GM18951 (cell line): Measurements from ENCODE around the gene ONECUT3.

ENCODE experiments used
- POLR2A ChIP-seq: IDR thresholded peaks from 4 replicates; pipeline ENCODE4 v1.6.1; 2011; ENCODE audit warnings: mild to moderate bottlenecking; ENCODE audit not compliant: insufficient read length, insufficient read depth; ENCODE audit errors: extremely low read depth
- in situ Hi-C: fragments of 300-500 bp; cut with MboI; formaldehyde crosslinking; loops from one replicate; pipeline ENCODE4 v1.12.0; 2022; ENCODE audit warnings: low sequenced_read_pairs, mixed read lengths, inconsistent platforms; ENCODE audit not compliant: unreplicated experiment

ONECUT3 gene

GRCh38 chr19:1763648-1764639, 10.6 kb downstream of the ONECUT3 start:
- in situ Hi-C loops = no loop called here

GRCh38 chr19:1764729-1765128, 11.4 kb downstream of the ONECUT3 start:
- TF ChIP-seq POLR2A = no peak

More at GRCh38 chr19:1763648-1764639, 10.6 kb downstream of the ONECUT3 start:
- no peak for TF ChIP-seq POLR2A

GRCh38 chr19:1765232-1765903, 12.1 kb downstream of the ONECUT3 start:
- no peak for TF ChIP-seq POLR2A
- in situ Hi-C loops = no loop called here

More at GRCh38 chr19:1764729-1765128, 11.4 kb downstream of the ONECUT3 start:
- in situ Hi-C loops = no loop called here

DNA sequence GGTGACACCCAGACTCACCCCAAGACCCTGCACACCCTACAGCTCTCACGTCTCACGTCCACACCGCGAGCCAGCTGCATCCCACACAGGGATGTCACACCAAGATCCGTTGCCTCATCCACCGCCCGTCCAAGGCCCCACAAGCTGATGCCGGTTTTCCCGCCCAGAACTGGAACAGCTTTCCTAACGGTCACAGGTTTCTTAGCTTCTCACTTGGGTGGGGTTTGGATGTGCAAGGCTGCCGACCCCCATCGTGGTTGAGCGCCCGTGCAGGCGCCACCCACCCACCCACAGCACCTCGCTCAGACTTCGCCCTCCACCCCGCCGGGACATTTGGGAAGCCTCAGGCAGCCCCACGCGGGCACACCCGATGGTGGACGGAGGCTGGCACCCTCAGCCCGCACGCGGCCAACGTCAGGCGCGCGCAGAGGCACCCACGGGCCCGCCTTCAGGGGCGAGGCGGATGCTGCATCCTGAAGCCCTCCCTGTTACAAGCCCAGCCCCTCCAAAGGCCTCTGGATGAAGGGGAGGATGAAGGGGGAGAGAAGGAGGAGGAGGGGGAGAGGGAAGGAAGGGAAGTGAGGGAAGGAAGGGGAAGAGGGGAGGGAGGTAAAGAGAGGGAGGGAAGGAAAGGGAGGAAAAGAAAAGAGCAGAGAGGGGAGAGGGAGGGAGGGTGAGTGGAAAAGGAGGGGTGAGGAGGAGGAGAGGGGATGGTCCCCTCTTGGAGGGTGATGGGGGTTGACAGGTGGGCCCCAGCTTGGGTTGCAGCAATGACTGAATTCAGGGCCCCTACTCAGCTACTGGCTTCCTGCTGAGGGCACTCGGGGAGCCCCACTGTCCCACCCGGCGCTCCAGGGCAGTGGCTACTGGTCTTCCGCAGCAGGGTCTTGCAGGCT, 12.8 kb downstream of the ONECUT3 start:
- TF ChIP-seq POLR2A = no peak
- in situ Hi-C loops = no loop called here

GRCh38 chr19:1766800-1767352, 13.6 kb downstream of the ONECUT3 start:
- in situ Hi-C loops = no loop called here

GRCh38 chr19:1767464-1767933, 14.2 kb downstream of the ONECUT3 start:
- in situ Hi-C loops = no loop called here
- no peak for TF ChIP-seq POLR2A

More at GRCh38 chr19:1766800-1767352, 13.6 kb downstream of the ONECUT3 start:
- no peak for TF ChIP-seq POLR2A

- in situ Hi-C loops = no loop called here
- TF ChIP-seq POLR2A = no peak
Measured at GRCh38 chr19:1768248-1768647, 14.9 kb downstream of the ONECUT3 start.

DNA sequence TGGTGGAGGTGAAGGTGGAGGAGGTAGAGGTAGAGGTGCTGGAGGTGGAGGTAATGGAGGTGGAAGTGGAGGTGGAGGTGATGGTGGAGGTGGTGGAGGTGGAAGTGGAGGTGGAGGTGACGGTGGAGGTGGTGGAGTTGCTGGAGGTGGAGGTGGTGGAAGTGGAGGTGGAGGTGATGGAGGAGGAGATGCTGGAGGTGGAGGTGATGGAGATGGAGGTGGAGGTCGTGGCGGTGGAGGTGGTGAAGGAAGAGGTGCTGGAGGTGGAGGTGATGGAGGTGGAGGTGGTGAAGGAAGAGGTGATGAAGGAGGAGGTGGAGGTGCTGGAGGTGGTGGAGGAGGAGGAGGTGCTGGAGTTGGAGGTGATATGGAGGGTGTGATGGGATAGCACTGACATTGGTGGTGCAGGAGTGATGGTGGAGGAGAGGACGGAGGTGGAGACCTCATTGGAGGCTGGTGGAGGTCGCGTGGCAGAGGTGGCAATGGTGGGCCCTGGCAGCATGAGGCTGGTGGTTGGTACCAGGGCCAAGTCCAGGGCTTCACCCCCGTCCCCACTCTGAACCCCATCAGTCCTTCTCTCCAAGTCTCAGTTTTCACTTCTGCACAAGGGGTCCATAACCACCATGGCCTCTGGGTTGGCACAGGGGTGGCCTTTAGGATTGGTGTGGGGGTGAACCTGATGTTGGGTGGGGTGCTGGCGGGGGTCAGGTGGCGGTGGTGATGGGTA, 15.8 kb downstream of the ONECUT3 start:
- in situ Hi-C loops = no loop called here

GRCh38 chr19:1769645-1769985, 16.3 kb downstream of the ONECUT3 start:
- no peak for TF ChIP-seq POLR2A
- in situ Hi-C loops = no loop called here

More for the DNA sequence above, 15.8 kb downstream of the ONECUT3 start:
- TF ChIP-seq POLR2A = no peak

DNA sequence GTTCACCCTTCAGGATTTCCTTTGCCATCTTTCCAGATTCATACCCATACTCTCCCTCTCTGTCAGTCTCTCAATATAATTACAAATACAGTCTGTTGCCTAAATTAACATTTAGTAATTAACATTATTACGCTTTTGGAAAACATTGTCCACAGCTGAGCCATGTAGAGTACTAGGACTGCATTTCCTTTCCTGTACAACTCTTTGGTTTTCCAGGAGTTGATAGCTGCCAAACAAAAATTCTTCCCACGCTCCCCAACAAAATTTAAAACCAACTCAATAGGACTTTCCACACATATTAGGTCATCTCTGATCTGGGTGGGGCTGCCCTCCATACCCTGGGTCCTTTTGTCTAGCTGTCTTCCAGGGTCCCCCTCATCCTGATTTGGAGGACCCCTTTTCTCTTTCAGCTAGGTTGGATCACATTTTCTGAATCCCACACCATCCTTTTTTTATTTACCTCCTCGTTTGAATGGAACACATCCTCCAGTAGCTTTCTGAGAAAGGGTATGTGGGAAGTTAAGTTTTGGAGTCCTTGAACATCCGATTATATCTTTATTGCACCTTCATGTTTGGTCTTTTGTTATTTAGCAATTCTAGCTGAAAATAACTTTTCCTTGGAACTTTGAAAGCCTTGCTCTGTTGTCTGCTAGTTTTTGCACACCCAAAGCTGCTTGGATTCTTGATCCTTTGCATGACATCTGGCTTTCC, 17.7 kb downstream of the ONECUT3 start:
- in situ Hi-C loops = no loop called here
- no peak for TF ChIP-seq POLR2A

- no peak for TF ChIP-seq POLR2A
- in situ Hi-C loops = no loop called here
Measured at GRCh38 chr19:1773184-1773583, 19.9 kb downstream of the ONECUT3 start.
